ENCODE measurements around the gene CLEC3B.

Gene CLEC3B

GRCh38 chr3:45003859-45004258 lies 22.2 kb upstream of the CLEC3B start:
- no peak for DNase-seq

GRCh38 chr3:45007091-45007490 lies 19.0 kb upstream of the CLEC3B start:
- DNase-seq = no peak

- DNase-seq = no peak
Observed at GRCh38 chr3:45008117-45008516, 18.0 kb upstream of the CLEC3B start.

- DNase-seq = no peak
Observed at GRCh38 chr3:45009868-45010267, 16.2 kb upstream of the CLEC3B start.

GRCh38 chr3:45010811-45011333 lies 15.2 kb upstream of the CLEC3B start:
- DNase-seq = no peak

GRCh38 chr3:45011756-45012508 lies 14.2 kb upstream of the CLEC3B start:
- DNase-seq = no peak

- DNase-seq = no peak
Observed at GRCh38 chr3:45012577-45012976, 13.5 kb upstream of the CLEC3B start.

GRCh38 chr3:45016916-45017315 lies 9.2 kb upstream of the CLEC3B start:
- DNase-seq = no peak

GRCh38 chr3:45017821-45018220 lies 8.3 kb upstream of the CLEC3B start:
- no peak for DNase-seq

- no peak for DNase-seq
Observed at GRCh38 chr3:45020534-45020933, 5.6 kb upstream of the CLEC3B start.

- DNase-seq = no peak
Observed at GRCh38 chr3:45021524-45022297, 4.4 kb upstream of the CLEC3B start.

GRCh38 chr3:45023675-45024074 lies 2.4 kb upstream of the CLEC3B start:
- no peak for DNase-seq

GRCh38 chr3:45024542-45025255 lies 1.4 kb upstream of the CLEC3B start:
- no peak for DNase-seq

GRCh38 chr3:45026957-45027356 lies 854 bp downstream of the CLEC3B start:
- no peak for DNase-seq

GRCh38 chr3:45027441-45027840 lies 1.3 kb downstream of the CLEC3B start:
- no peak for DNase-seq

- no peak for DNase-seq
Observed at GRCh38 chr3:45029216-45029615, 3.1 kb downstream of the CLEC3B start.

GRCh38 chr3:45029661-45030060 lies 3.6 kb downstream of the CLEC3B start:
- DNase-seq = no peak

GRCh38 chr3:45031531-45031930 lies 5.4 kb downstream of the CLEC3B start:
- DNase-seq = no peak

- DNase-seq = no peak
Observed at GRCh38 chr3:45032113-45032512, 6.0 kb downstream of the CLEC3B start.

- DNase-seq = no peak
Observed at GRCh38 chr3:45033791-45034190, 7.7 kb downstream of the CLEC3B start.

GRCh38 chr3:45034612-45035252 lies 8.6 kb downstream of the CLEC3B start:
- peak; percentile 23 to 46 for DNase-seq

- peak; percentile 24 to 37 for DNase-seq
Observed at GRCh38 chr3:45035441-45036301, 9.6 kb downstream of the CLEC3B start.
